ENCODE measurements around the gene SGSM2. TPM values are rescaled to one million over a fixed set of nuclear protein-coding genes. Genes with fewer than 3 reads are reported as not detected.

The SGSM2 gene
- total and polyA plus RNA-seq, 2 experiments from 2014 or later, result 99.3 to 106 TPM

DNA sequence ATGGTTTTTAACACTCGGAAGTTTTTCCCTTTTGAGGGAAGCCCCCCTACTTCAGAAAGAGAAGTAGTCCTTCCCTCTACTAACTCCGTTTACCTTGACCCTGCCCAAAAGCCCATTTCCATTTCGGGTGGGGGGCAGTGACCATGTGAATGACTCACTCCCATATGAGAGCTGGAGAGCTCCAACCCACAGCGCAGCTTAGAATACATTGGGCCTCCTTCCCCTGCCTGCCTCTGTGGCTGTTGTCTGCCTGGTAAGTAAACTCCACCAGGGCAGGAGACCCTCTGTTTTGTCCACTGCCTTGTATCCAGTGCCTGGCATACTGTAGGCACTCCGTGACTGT is 985 bp downstream of the SGSM2 start:
- Histone ChIP-seq H3K9me3 (ENCODE audit: low read depth) (no peaks in the 10 kb centered on the region), H3K4me3 (peak overlapping the region; percentile 100), H3K27me3 (no peaks in the 10 kb centered on the region), H3K27ac (peak overlapping the region; percentile 50), H3K4me1 (ENCODE audit: low read depth) (peaks cover 4% of the 10 kb centered on the region), H3K36me3 (peaks cover 16% of the 10 kb centered on the region)
- TF ChIP-seq, protein P1, sequence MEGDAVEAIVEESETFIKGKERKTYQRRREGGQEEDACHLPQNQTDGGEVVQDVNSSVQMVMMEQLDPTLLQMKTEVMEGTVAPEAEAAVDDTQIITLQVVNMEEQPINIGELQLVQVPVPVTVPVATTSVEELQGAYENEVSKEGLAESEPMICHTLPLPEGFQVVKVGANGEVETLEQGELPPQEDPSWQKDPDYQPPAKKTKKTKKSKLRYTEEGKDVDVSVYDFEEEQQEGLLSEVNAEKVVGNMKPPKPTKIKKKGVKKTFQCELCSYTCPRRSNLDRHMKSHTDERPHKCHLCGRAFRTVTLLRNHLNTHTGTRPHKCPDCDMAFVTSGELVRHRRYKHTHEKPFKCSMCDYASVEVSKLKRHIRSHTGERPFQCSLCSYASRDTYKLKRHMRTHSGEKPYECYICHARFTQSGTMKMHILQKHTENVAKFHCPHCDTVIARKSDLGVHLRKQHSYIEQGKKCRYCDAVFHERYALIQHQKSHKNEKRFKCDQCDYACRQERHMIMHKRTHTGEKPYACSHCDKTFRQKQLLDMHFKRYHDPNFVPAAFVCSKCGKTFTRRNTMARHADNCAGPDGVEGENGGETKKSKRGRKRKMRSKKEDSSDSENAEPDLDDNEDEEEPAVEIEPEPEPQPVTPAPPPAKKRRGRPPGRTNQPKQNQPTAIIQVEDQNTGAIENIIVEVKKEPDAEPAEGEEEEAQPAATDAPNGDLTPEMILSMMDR (IDR thresholded peaks at IDR 0.05; ENCODE audit: low read depth, low read length), result no peak
- peak in 1 of 2 donors; percentile 37 for DNase-seq (ENCODE audit: low read depth in 1 of 2, low spot score in 1 of 2)

DNA sequence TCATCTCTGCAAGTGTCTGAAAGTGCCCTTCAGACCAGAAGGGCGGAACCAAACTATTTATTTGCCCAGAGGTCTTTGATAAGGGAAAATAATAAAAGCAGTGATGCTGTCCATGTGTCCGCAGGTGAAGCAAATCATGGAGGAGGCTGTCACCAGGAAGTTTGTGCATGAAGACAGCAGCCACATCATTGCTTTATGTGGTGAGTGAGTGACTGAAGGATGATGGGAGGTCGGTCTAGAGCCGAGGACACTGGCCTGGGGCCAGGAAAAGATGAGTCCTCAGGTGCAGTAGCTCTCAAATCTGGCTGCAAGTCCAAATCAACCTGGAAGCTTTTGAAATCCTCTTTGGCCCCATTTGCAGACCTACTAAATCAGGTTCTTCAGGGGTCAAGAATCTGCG is 6.1 kb downstream of the SGSM2 start:
- TF ChIP-seq, protein P1 (IDR thresholded peaks at IDR 0.05; ENCODE audit: low read depth, low read length), result no peak
- H3K9me3 ChIP-seq (ENCODE audit: low read depth), result no peaks in the 10 kb centered on the region
- no peaks in the 10 kb centered on the region for H3K27me3 ChIP-seq
- H3K4me1 ChIP-seq (ENCODE audit: low read depth), result peaks cover 9% of the 10 kb centered on the region
- H3K36me3 ChIP-seq, result peaks cover 3% of the 10 kb centered on the region
- no peak overlapping the region for H3K4me3 ChIP-seq
- DNase-seq (ENCODE audit: low read depth in 1 of 2, low spot score in 1 of 2), result no peak
- H3K27ac ChIP-seq, result no peak overlapping the region

DNA sequence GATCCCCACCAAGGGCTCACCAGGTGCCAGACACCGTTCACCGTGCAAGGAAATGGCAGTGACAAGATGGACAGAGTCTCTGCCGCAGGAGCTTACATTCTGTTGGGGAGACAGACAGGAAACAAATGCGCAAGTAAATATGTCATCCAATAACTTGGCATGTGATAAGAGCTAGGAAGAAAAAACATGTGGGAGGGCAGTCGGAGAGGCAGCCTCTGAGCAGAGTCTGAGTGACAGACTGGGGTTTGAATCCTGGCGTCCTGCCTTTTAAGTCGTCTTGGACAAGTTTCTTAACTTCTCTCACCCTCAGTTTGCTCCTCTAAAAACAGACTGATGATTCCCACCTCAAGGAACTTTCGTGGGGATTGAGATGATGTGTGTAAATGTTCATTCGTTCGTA is 7.2 kb downstream of the SGSM2 start:
- Histone ChIP-seq H3K27me3 (no peaks in the 10 kb centered on the region), H3K4me3 (no peak overlapping the region), H3K36me3 (peaks cover 3% of the 10 kb centered on the region), H3K27ac (no peak overlapping the region), H3K9me3 (ENCODE audit: low read depth) (no peaks in the 10 kb centered on the region), H3K4me1 (ENCODE audit: low read depth) (peaks cover 9% of the 10 kb centered on the region)
- TF ChIP-seq, protein P1 (IDR thresholded peaks at IDR 0.05; ENCODE audit: low read depth, low read length), result no peak
- peak in 1 of 2 donors; percentile 82 for DNase-seq (ENCODE audit: low read depth in 1 of 2, low spot score in 1 of 2)

DNA sequence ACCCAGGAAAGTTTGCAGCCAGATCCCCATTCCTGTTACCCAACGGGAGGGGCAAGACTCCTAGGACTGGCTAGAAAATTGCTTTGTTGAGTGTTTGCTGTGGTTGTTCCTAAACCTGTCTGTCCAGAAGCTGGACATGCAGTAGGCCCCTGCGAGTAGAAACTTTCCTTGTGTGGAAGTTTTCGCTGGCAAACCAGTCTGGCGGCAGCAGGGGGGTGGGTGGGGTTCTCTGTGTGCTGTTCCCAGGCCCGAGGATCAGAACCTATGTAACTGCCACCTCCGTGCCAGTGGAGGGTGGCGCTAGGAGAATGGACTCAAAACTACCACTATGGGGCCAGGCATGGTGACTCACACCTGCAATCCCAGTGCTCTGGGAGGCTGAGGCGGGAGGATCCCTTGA is 9.2 kb downstream of the SGSM2 start:
- Histone ChIP-seq H3K4me3 (no peak overlapping the region), H3K27me3 (no peaks in the 10 kb centered on the region), H3K9me3 (ENCODE audit: low read depth) (no peaks in the 10 kb centered on the region), H3K36me3 (peaks cover 3% of the 10 kb centered on the region), H3K27ac (no peak overlapping the region), H3K4me1 (ENCODE audit: low read depth) (peaks cover 9% of the 10 kb centered on the region)
- TF ChIP-seq, protein P1 (IDR thresholded peaks at IDR 0.05; ENCODE audit: low read depth, low read length), result no peak
- no peak for DNase-seq (ENCODE audit: low read depth in 1 of 2, low spot score in 1 of 2)

DNA sequence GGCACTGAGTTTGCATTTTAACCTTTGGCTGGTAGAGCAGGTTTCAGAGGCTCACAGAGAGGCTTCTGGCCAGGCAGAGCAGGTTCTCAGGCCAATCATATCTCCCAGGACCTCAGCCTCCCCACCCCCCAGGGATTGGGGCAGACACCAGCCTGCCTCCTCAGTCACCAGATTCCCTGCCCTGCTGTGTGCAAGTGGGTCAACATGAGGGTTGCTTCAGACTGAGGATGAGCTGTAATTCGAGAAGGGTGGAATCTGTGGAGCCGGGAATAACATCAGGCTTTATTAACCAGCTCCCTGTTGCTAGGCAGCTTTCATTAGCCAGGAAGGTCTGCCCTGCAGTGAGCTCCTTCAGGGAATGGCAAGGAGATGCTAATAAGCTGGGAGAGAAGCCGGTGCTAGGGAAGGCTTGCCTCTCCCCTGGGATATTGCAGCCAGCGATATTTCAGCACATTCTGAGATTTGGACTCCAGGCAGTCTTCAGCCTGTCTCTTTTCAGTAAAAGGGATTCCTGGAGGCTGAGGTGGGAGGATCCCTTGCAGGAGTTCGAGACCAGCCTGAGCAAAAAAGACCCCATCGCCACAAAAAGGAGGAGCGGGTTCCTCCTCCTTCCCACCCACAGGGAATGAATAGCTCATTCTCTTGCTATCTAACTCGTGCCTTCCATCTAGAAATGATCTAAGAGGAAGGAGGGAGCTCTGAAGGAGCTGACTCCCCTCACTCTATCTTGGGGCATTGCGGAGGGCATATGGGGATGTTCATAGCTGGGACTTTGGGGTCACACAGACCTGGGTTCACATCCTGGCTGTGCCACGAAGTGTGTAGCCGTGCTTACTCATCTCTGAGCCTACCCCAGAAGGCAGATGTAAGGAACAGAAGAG is 10.7 kb downstream of the SGSM2 start:
- DNase-seq (ENCODE audit: low read depth in 1 of 2, low spot score in 1 of 2), result peak; percentile 66 to 69
- no peaks in the 10 kb centered on the region for H3K27me3 ChIP-seq
- TF ChIP-seq, protein P1 (IDR thresholded peaks at IDR 0.05; ENCODE audit: low read depth, low read length), result no peak
- peaks cover 3% of the 10 kb centered on the region for H3K36me3 ChIP-seq
- H3K9me3 ChIP-seq (ENCODE audit: low read depth), result no peaks in the 10 kb centered on the region
- H3K27ac ChIP-seq, result peak overlapping the region; percentile 21
- peaks cover 9% of the 10 kb centered on the region for H3K4me1 ChIP-seq (ENCODE audit: low read depth)
- H3K4me3 ChIP-seq, result no peak overlapping the region
